Left renal cortex interstitium (tissue), 4 donors: ENCODE measurements around the gene ZNF789. TPM values are rescaled to one million over a fixed set of nuclear protein-coding genes. Genes with fewer than 3 reads are reported as not detected.
A peak's percentile ranks its signal among the peaks of the same experiment; 100 is the strongest.
"Not testable (repeated sequence)": the region's sequence is repeated elsewhere in the genome, so short reads cannot be mapped to it uniquely, and the experiment has no call there.

Source experiments
- DNase-seq, 4 donors: peaks; one replicate each; pipeline ENCODE4 v3.0.0-alpha.2; 2013; ENCODE audit warnings: low read depth in 4 of 4, low spot score in 2 of 4, missing footprints in 1 of 4
- polyA plus RNA-seq, 4 donors: library from polyadenylated mRNA; unstranded; fragments of 120-200 nt; gene quantifications; one replicate each; pipeline ENCODE4 v1.2.1, GENCODE V29; 2013; ENCODE audit not compliant: insufficient read length in 4 of 4

The ZNF789 gene
- polyA plus RNA-seq, 4 donors, result 18.8 to 68.8 (median 36.4) TPM

GRCh38 chr7:99501236-99501635, 28.5 kb downstream of the ZNF789 start:
- DNase-seq, result not testable (repeated sequence)

- DNase-seq, result no peak
These were observed 31.6 kb downstream of the ZNF789 start for GRCh38 chr7:99504281-99504602.

- DNase-seq, result peak; percentile 96 to 99 (median 98)
These were observed 32.1 kb downstream of the ZNF789 start, which contains the start of gene ZKSCAN5 for GRCh38 chr7:99504603-99505323. Gene ZKSCAN5, plus strand, starts transcription at chr7:99504662. Its CDS starts 1,383 bp downstream, at chr7:99506045.

GRCh38 chr7:99505324-99505662, 32.6 kb downstream of the ZNF789 start:
- DNase-seq, result no peak

DNA sequence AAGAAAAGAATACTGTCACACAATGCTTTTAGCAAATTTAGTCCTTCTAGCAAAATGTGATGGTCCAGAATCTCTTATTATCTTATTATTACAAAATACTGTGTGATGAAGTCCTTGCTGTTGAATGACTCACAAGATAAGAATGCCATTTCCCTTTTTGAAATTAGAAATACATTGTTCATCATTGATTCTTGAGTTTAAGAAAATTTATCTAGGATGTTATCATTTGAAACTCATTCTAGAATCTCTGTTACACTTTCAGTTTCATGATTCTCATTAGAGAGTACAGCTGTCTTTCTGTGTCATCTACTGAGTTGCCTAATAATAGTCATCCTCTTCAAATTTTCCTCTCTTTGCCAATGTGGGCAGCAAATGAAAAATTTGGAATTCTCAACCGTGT, 41.4 kb downstream of the ZNF789 start:
- no peak for DNase-seq

DNA sequence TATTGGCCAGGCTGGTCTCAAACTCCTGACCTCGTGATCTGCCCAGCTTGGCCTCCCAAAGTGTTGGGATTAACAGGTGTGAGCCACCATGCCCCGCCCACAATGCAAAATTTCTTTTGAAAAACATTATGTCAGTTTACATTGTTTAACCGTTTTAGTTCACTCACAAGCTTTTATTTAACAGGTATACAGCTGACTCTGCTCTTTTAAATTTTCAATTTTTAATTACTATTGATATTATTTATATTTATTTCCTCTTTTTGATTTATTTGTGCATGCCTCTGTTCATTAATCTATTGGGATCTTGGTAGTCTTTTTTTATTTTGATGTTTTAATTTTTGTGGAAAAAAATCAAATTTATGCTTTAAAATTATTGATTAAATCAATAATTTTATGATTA, 48.7 kb downstream of the ZNF789 start:
- DNase-seq, result no peak

DNA sequence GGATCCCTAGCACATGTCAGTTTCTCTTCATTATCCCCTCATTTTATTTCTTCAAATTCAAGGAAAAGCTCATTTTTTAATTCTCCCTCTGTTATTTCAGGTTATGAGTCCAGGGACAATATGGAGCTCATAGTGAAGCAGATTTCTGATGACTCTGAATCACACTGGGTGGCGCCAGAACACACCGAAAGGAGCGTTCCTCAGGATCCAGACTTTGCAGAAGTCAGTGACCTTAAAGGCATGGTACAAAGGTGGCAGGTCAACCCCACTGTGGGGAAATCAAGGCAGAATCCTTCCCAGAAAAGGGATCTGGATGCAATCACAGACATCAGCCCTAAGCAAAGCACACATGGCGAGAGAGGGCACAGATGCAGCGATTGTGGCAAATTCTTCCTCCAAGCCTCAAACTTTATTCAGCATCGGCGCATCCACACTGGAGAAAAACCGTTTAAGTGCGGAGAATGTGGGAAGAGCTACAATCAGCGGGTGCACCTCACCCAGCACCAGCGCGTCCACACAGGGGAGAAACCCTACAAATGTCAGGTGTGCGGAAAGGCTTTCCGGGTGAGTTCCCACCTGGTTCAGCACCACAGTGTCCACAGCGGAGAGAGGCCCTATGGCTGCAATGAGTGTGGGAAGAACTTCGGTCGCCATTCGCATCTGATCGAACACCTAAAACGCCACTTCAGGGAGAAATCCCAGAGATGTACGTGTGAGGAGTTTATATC, 53.2 kb downstream of the ZNF789 start:
- DNase-seq, result no peak

GRCh38 chr7:99531354-99531765, 58.7 kb downstream of the ZNF789 start:
- no peak for DNase-seq

DNA sequence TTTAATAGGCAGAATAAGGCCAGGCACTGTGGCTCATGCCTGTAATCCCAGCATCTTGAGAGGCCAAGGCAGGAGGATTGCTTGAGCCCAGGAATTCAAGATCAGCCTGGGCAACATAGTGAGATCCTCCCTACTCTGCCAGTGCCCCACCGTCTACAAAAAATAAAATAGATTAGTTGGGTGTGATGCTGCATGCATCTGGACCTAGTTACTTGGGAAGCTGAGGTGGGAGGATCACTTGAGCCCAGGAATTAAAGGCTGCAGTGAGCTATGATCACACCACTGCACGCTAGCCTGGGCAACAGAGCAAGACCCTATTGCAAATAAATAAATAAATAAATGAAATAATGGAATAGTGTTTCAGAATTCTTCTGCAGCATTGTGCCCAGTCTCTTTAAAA, 63.0 kb downstream of the ZNF789 start:
- DNase-seq, result no peak

Other genes with a start within 250 kb of the ZNF789 start
- gene MYH16, start 200.1 kb upstream of the ZNF789 start, polyA plus RNA-seq, result under 1 TPM in 3 of 4 donors, not detected in 1; 0.17 to 0.33 (median 0.21) TPM
- gene ARPC1A, start 147.0 kb upstream of the ZNF789 start, polyA plus RNA-seq, result 100 to 1,000 TPM; 105 to 116 (median 107) TPM
- 10 to 100 TPM; 28.1 to 43.0 (median 35.5) TPM for gene ARPC1B, start 98.2 kb upstream of the ZNF789 start, polyA plus RNA-seq
- gene PDAP1, start 64.3 kb upstream of the ZNF789 start, polyA plus RNA-seq, result 100 to 1,000 TPM; 145 to 161 (median 149) TPM
- 100 to 1,000 TPM; 102 to 120 (median 108) TPM for gene BUD31, start 63.9 kb upstream of the ZNF789 start, polyA plus RNA-seq
- 1 to 10 TPM; 4.2 to 5.4 (median 4.9) TPM for gene PTCD1, start 34.1 kb upstream of the ZNF789 start, polyA plus RNA-seq
- 10 to 100 TPM; 23.0 to 47.7 (median 36.0) TPM for gene CPSF4, start 33.9 kb upstream of the ZNF789 start, polyA plus RNA-seq
- gene ATP5MF, start 6.7 kb upstream of the ZNF789 start, polyA plus RNA-seq, result 100 to 1,000 TPM; 380 to 500 (median 431) TPM
- gene ZNF394, start 27.4 kb downstream of the ZNF789 start, polyA plus RNA-seq, result 10 to 100 TPM; 13.5 to 20.8 (median 16.1) TPM
- gene ZKSCAN5, start 31.8 kb downstream of the ZNF789 start, polyA plus RNA-seq, result 10 to 100 TPM; 14.8 to 16.7 (median 16.1) TPM
- gene FAM200A, start 79.2 kb downstream of the ZNF789 start, polyA plus RNA-seq, result 10 to 100 TPM; 13.3 to 16.9 (median 15.6) TPM
- gene ZNF655, start 85.8 kb downstream of the ZNF789 start, polyA plus RNA-seq, result 100 to 1,000 TPM in 1 of 4 donors, 10 to 100 TPM in 3; 65.7 to 112 (median 83.5) TPM
- gene TMEM225B, start 125.4 kb downstream of the ZNF789 start, polyA plus RNA-seq, result 1 to 10 TPM; 2.0 to 2.4 (median 2.1) TPM
- 10 to 100 TPM; 17.3 to 21.4 (median 19.6) TPM for gene ZSCAN25, start 144.1 kb downstream of the ZNF789 start, polyA plus RNA-seq
- 1 to 10 TPM; 1.5 to 2.8 (median 1.8) TPM for gene CYP3A5, start 207.1 kb downstream of the ZNF789 start, polyA plus RNA-seq